GM12873 (cell line): ENCODE results near the gene TNS4.

Experiments
- TF ChIP-seq, protein P1 (sequence below): IDR thresholded peaks from 2 replicates; pipeline ENCODE4 v1.5.1; 2012; ENCODE audit warnings: low read depth, mild to moderate bottlenecking, moderate library complexity, low read length, control low read depth; ENCODE audit not compliant: insufficient read depth; ENCODE audit errors: missing control alignments

Gene TNS4

DNA sequence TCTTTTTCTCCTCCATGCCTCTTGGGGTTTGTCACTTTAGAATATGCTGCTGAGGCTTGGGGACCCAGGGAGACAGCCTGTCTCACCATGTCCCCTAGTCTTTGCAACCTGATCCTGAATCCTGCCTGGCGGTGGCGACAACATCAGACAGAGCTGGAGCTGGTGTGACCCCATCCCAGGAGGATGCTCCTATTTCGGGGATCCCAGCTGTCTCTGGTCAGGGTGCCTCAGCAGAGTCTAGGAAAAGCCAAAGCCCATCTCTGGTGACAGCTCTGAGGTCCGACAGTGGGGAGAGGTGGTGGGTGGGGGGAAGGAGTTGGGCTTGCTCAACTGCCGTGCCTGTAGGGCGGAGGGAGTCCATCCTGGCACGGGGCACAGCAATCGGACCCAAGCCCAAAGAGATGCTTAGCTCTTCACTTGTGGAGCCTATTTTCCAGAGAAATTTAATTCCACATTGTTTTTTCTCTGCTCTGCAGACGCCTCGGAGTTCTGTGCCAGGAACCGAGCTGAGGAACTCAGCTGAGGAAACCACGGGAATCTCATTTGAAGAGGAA is 10.3 kb upstream of the TNS4 start:
- TF ChIP-seq, protein P1, sequence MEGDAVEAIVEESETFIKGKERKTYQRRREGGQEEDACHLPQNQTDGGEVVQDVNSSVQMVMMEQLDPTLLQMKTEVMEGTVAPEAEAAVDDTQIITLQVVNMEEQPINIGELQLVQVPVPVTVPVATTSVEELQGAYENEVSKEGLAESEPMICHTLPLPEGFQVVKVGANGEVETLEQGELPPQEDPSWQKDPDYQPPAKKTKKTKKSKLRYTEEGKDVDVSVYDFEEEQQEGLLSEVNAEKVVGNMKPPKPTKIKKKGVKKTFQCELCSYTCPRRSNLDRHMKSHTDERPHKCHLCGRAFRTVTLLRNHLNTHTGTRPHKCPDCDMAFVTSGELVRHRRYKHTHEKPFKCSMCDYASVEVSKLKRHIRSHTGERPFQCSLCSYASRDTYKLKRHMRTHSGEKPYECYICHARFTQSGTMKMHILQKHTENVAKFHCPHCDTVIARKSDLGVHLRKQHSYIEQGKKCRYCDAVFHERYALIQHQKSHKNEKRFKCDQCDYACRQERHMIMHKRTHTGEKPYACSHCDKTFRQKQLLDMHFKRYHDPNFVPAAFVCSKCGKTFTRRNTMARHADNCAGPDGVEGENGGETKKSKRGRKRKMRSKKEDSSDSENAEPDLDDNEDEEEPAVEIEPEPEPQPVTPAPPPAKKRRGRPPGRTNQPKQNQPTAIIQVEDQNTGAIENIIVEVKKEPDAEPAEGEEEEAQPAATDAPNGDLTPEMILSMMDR = no peak

DNA sequence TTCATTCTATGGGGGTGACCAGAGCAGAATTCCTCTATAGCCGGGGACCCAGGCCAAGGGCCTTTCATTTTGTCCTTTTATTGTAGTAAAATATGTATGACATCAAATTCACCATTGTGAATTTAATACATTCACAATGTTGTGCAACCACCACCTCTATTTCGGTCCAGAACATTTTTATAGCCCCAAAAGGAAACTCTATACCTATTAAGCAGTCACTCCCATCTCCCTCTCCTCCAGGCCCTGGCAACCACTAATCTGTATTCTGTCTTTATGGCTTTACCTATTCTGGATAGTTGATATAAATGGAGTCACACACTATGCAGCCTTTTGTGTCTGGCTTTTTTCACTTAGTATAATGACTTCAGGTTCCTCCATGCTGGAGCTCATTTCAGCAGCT is 9.7 kb upstream of the TNS4 start:
- TF ChIP-seq, protein P1 = no peak

DNA sequence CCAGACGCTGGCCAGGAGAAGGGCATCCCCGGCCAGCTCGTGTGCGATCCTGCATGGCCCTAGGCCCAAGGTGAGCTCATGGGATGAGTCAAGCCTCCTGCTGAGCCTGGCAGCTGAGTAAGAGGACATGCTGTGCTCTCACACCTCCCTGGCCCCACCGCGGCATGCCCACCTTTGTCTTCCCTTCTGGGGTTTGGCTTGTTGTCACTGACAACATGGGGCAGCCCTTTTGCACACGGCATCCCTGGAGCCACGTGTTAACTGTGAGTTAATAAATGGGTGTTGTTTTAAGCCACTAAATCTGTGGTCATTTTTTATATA is 8.9 kb upstream of the TNS4 start:
- TF ChIP-seq, protein P1 = no peak

DNA sequence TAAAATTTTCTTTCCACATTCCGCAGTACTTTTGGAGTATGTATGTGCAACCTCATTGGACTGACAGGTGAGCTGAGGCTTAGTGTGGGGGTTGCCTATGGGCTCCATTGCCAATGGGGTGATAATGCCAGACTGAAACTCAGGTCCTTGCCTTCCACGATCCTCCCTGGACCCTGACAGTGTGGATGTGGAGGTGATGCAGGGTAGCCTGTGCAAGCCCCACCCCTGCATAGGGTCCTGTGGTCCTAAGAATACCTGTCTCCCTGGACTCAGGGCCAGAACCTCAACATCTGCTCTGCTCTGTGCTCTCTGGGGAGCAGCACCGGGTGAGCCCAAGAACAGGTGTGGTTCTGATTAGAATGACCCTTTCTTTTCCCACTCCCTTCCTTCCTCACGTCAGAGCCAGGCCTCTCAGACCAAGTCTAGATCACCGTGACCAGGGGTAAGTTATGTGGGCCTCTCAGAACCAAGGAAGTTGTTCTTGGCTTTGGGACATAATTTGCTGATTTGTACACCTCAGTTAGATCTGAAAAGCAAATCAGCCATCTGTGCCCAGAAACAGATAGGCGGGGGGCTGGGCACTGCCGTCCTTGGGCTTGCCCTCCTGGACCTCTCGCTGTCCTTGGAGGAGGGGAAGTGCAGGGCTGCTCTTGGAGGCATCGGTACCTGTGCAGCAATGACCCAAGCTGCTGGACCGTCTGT is 8.4 kb upstream of the TNS4 start:
- TF ChIP-seq, protein P1 = no peak

DNA sequence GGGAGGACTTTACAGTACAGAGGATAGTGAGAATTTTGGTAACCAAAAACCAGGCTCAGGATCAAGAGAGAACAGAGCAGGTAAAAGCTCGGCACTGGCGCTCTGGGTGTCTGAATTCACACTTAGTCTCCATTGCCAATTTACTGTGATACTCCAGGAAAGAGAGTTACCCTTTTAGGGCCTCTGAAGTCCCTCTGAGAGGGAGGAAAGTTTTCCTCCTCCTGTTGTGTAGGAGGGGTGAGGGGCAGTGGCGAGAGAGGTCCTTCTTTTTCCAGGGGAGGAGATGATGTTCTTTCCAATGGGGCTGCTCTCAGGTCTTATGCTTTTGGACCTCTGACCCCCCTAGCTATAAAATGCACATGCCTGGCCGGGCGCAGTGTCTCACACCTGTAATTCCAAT is 5.4 kb upstream of the TNS4 start:
- TF ChIP-seq, protein P1 = no peak

DNA sequence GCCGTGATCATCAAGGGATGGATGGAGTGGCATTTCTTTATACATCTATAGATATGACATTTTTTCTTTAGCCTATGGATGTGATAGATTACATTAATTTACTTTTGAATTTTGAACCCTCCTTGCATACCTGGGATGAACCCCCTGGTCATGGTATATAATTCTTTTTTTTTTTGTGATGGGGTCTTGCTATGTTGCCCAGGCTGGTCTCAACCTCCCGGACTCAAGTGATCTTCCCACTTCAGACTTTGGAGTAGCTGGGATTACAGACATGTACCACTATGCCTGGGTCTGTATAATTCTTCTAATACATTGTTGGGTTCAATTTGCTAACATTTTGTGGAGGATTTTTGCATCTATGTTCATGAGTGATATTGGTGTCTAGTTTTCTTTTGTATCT is 1.7 kb upstream of the TNS4 start:
- TF ChIP-seq, protein P1 = no peak

DNA sequence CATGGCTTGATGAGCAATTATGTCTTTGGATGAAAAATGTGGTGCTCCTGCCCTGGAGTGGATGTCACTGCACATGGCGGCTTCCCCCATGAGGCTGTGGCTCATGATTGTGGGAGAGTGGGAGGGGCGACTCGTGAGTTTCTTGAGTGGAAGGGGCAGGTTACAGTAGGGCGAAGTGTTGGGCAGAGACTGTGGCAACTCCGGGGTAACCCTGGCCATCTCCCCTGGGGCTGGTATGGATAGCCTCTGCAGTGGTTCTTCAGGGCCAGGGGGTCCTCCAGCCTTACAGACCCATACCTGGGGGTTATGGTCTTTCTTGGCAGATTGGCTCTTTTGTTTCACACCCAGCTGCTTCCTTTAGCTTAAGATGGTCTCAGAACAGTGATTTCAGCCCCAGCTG is 1.3 kb upstream of the TNS4 start:
- TF ChIP-seq, protein P1 = no peak
